IMR-90 (cell line): Measurements from ENCODE around the gene HTR3C. TPM values are rescaled to one million over a fixed set of nuclear protein-coding genes. Genes with fewer than 3 reads are reported as not detected.

Source experiments
- ATAC-seq: fragments of 200-7000 bp; cut with Tn5 transposase; 2 replicates; pipeline ENCODE4 v1.9.1; 2020; ENCODE audit warnings: low read depth, mild to moderate bottlenecking, moderate library complexity
- BruUV-seq: library from RNA; stranded (reverse); fragments of 400-500 nt; replicated peaks from 2 replicates; lab custom pipeline; 2021; lab: Mats Ljungman, UMichigan
- CTCF ChIA-PET: fragments of 300-600 bp; formaldehyde crosslinking; extraction: SDS; loops from one replicate; lab custom pipeline; 2021; ENCODE audit warnings: antibody characterized with exemption; lab: Yijun Ruan, JAX
- POLR2A ChIA-PET: fragments of 300-600 bp; sonication (Branson Sonifier 250); formaldehyde crosslinking; loops from one replicate; lab custom pipeline; 2022; ENCODE audit warnings: antibody characterized with exemption; ENCODE audit not compliant: unreplicated experiment; lab: Charles Lee
- DNase-seq: peaks from one replicate; pipeline ENCODE4 v3.0.0; 2013
- H2AFZ ChIP-seq: replicated peaks from 2 replicates; pipeline ENCODE3; 2013; ENCODE audit warnings: low read length, mild to moderate bottlenecking; ENCODE audit not compliant: poor library complexity
- H2AK5ac ChIP-seq: 2 replicates; pipeline ENCODE4 v1.6.1; 2013; ENCODE audit warnings: low read depth, low read length, inconsistent platforms
- H2AK9ac ChIP-seq: replicated peaks from 2 replicates; pipeline ENCODE3; 2013; ENCODE audit warnings: mild to moderate bottlenecking, low read depth, low read length, moderate library complexity; ENCODE audit not compliant: poor library complexity
- H2BK120ac ChIP-seq: 2 replicates; pipeline ENCODE4 v1.6.1; 2013; ENCODE audit warnings: low read depth, low read length, inconsistent platforms
- H2BK15ac ChIP-seq: 3 replicates; pipeline ENCODE4 v1.6.1; 2013; ENCODE audit warnings: low read depth, low read length, inconsistent platforms
- H2BK20ac ChIP-seq: 2 replicates; pipeline ENCODE4 v1.6.1; 2013; ENCODE audit warnings: low read depth, mild to moderate bottlenecking, inconsistent platforms, low read length, moderate library complexity
- H2BK5ac ChIP-seq: 2 replicates; pipeline ENCODE4 v1.6.1; 2013; ENCODE audit warnings: mild to moderate bottlenecking, low read depth, low read length, inconsistent platforms; ENCODE audit not compliant: poor library complexity, severe bottlenecking
- H3K14ac ChIP-seq: replicated peaks from 2 replicates; pipeline ENCODE4 v1.6.1; 2013; ENCODE audit warnings: low read depth, low read length, inconsistent platforms
- H3K18ac ChIP-seq: 2 replicates; pipeline ENCODE4 v1.6.1; 2013; ENCODE audit warnings: low read depth, low read length, control low read depth
- H3K23ac ChIP-seq: 2 replicates; pipeline ENCODE4 v1.6.1; 2013; ENCODE audit warnings: low read depth, low read length, inconsistent platforms
- H3K27ac ChIP-seq: 2 replicates; pipeline ENCODE4 v1.5.1; 2013; ENCODE audit warnings: mild to moderate bottlenecking, control low read depth, low read length; ENCODE audit not compliant: insufficient read depth
- H3K27me3 ChIP-seq: 2 replicates; pipeline ENCODE4 v1.6.1; 2013; ENCODE audit warnings: low read length; ENCODE audit not compliant: control insufficient read depth, insufficient read depth
- H3K36me3 ChIP-seq: 2 replicates; pipeline ENCODE4 v1.6.1; 2013; ENCODE audit warnings: low read length, mixed read lengths; ENCODE audit not compliant: control insufficient read depth, insufficient read depth
- H3K4ac ChIP-seq: 2 replicates; pipeline ENCODE4 v1.6.1; 2013; ENCODE audit warnings: low read depth, low read length, inconsistent platforms
- H3K4me1 ChIP-seq: 2 replicates; pipeline ENCODE4 v1.6.1; 2013; ENCODE audit warnings: low read length, mixed read lengths; ENCODE audit not compliant: control insufficient read depth, insufficient read depth
- H3K4me2 ChIP-seq: 2 replicates; pipeline ENCODE4 v1.6.1; 2013; ENCODE audit warnings: low read depth, mild to moderate bottlenecking, control low read depth, low read length, moderate library complexity
- H3K4me3 ChIP-seq: 2 replicates; pipeline ENCODE4 v1.5.1; 2013; ENCODE audit warnings: low read depth, mild to moderate bottlenecking, control low read depth, low read length, moderate library complexity; ENCODE audit not compliant: insufficient read depth
- H3K56ac ChIP-seq: 2 replicates; pipeline ENCODE4 v1.6.1; 2013; ENCODE audit warnings: low read length, inconsistent platforms; ENCODE audit not compliant: insufficient read depth; ENCODE audit errors: extremely low read depth
- H3K79me1 ChIP-seq, 2 experiments: 2 replicates each; pipeline ENCODE4 v1.6.1; 2013; ENCODE audit warnings: low read length in 2 of 2, inconsistent platforms in 1 of 2, low read depth in 1 of 2
- H3K9ac ChIP-seq: 2 replicates; pipeline ENCODE4 v1.6.1; 2013; ENCODE audit warnings: low read depth, low read length, control low read depth
- H3K9me1 ChIP-seq: 2 replicates; pipeline ENCODE4 v1.6.1; 2013; ENCODE audit warnings: low read length, inconsistent platforms; ENCODE audit not compliant: insufficient read depth
- H3K9me3 ChIP-seq: 2 replicates; pipeline ENCODE4 v1.6.1; 2013; ENCODE audit warnings: low read length; ENCODE audit not compliant: control insufficient read depth, insufficient read depth
- H4K20me1 ChIP-seq: 2 replicates; pipeline ENCODE4 v1.6.1; 2013; ENCODE audit warnings: low read length, inconsistent platforms; ENCODE audit not compliant: insufficient read depth
- H4K5ac ChIP-seq: 2 replicates; pipeline ENCODE4 v1.6.1; 2013; ENCODE audit warnings: mild to moderate bottlenecking, low read depth, low read length, control low read depth
- H4K8ac ChIP-seq, 2 experiments: 2 replicates each; pipeline ENCODE4 v1.6.1; 2013; ENCODE audit warnings: low read depth in 2 of 2, low read length in 2 of 2, control low read depth in 1 of 2, inconsistent platforms in 1 of 2
- H4K91ac ChIP-seq: 2 replicates; pipeline ENCODE4 v1.6.1; 2013; ENCODE audit warnings: low read depth, low read length, inconsistent platforms; ENCODE audit not compliant: insufficient read depth
- BHLHE40 ChIP-seq: fragments of 150-350 bp; IDR thresholded peaks from 2 replicates; pipeline ENCODE4 v1.6.1; 2016; ENCODE audit warnings: mild to moderate bottlenecking, low read depth, low read length
- CEBPB ChIP-seq: IDR thresholded peaks from 2 replicates; pipeline ENCODE4 v1.6.1; 2012; ENCODE audit warnings: low read depth, low read length, improper control_type of control experiment
- FOS ChIP-seq: fragments of 150-350 bp; IDR thresholded peaks from 2 replicates; pipeline ENCODE4 v1.6.1; 2016; ENCODE audit warnings: low read depth, low read length
- MXI1 ChIP-seq: IDR thresholded peaks from 2 replicates; pipeline ENCODE4 v1.6.1; 2012; ENCODE audit warnings: low read depth, mild to moderate bottlenecking, low read length, moderate library complexity, borderline replicate concordance
- RAD21 ChIP-seq: IDR thresholded peaks from 2 replicates; pipeline ENCODE4 v1.6.1; 2012; ENCODE audit warnings: low read length, improper control_type of control experiment
- SMC3 ChIP-seq: fragments of 150-350 bp; IDR thresholded peaks from 2 replicates; pipeline ENCODE4 v1.6.1; 2016; ENCODE audit warnings: low read depth, mild to moderate bottlenecking, antibody characterized with exemption, low read length, moderate library complexity
- WGBS, 2 experiments: methylation state at CpG; one replicate each; pipeline versions ENCODE4 v1.1.5 to v1.1.7; 2013; ENCODE audit warnings: missing lambda C conversion rate in 2 of 2; ENCODE audit not compliant: insufficient read length in 1 of 2; ENCODE audit errors: extremely low coverage in 2 of 2; 5-methylcytosine and 5-hydroxymethylcytosine counted together
- dilution Hi-C: fragments of 300-500 bp; cut with HindIII; formaldehyde crosslinking; loops from one replicate; pipeline ENCODE4 v1.14.3; 2018; ENCODE audit warnings: low sequenced_read_pairs; ENCODE audit not compliant: unreplicated experiment
- in situ Hi-C: fragments of 300-500 bp; cut with MboI; formaldehyde crosslinking; loops from 3 replicates; pipeline ENCODE4 v1.14.3; 2019; ENCODE audit warnings: low sequenced_read_pairs, inconsistent platforms, mixed read lengths
- intact Hi-C: fragments of 100-400 bp; cut with micrococcal nuclease; formaldehyde crosslinking; loops from 2 replicates; pipeline ENCODE4 v1.10.0; 2022
- polyA plus RNA-seq, 3 experiments: library from polyadenylated mRNA; depleted of rRNA; stranded (reverse); fragments of >200 nt; gene quantifications; 2 replicates each; pipeline ENCODE4 v1.2.3, GENCODE V29; 2012; ENCODE audit warnings: low replicate concordance in 1 of 3
- total RNA-seq: library from RNA; depleted of rRNA; stranded (reverse); fragments of >200 nt; gene quantifications from 2 replicates; pipeline ENCODE4 v1.2.3, GENCODE V29; 2012
- TF ChIP-seq, protein P1 (sequence below): fragments of 150-350 bp; IDR thresholded peaks from 2 replicates; pipeline ENCODE4 v1.6.1; 2016; ENCODE audit warnings: low read depth, mild to moderate bottlenecking, low read length, moderate library complexity, borderline replicate concordance
- TF ChIP-seq, protein P2 (sequence below): fragments of 150-350 bp; IDR thresholded peaks from 2 replicates; pipeline ENCODE4 v1.6.1; 2017; ENCODE audit warnings: mild to moderate bottlenecking, antibody characterized with exemption, low read length, low read depth

HTR3C gene
- total and polyA plus RNA-seq, 2 of the 4 experiments (the other 2 are of a cell fraction): not detected

DNA sequence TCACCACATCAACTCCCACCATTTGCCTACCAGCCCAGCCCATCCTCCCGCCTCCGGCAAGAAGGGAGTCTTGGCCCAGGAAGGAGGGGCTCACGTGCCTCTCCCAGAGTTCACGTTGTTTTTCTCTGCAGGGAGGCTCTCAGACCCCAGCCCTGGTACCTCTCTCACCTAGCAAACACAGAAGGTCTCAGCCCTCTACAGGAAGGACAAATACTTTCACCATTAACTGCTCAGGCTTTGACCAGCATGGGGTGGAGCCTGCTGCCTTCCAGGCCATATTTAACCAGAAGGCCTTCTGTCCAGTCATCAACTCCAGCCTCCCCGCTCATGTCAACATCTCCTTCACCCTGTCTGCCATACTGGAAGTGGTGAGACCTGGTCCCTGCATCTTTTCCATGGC, 25.0 kb downstream of the HTR3C start:
- Histone ChIP-seq H3K23ac (no peak overlapping the region), H2BK15ac (no peak overlapping the region), H3K4me1 (no peaks in the 10 kb centered on the region), H3K18ac (no peak overlapping the region), H3K4ac (no peak overlapping the region), H2AK5ac (no peak overlapping the region), H4K20me1 (no peaks in the 10 kb centered on the region), H3K4me2 (no peak overlapping the region), H3K14ac (no peak overlapping the region), H3K56ac (no peak overlapping the region), H2AFZ (no peak overlapping the region), H4K91ac (no peak overlapping the region), H3K36me3 (no peaks in the 10 kb centered on the region), H3K9me3 (no peaks in the 10 kb centered on the region), H4K8ac (no peak overlapping the region), H4K5ac (no peak overlapping the region), H3K4me3 (no peak overlapping the region), H2AK9ac (no peak overlapping the region), H3K9ac (no peak overlapping the region), H3K9me1 (no peaks in the 10 kb centered on the region), H2BK5ac (no peak overlapping the region), H3K79me1 (no peaks in the 10 kb centered on the region), H3K27me3 (peaks cover 25% of the 10 kb centered on the region), H2BK120ac (no peak overlapping the region), H3K27ac (no peak overlapping the region), H2BK20ac (no peak overlapping the region)
- dilution Hi-C loops: no loop called here
- no peak for ATAC-seq
- no peak for DNase-seq
- in situ Hi-C loops: no loop called here
- intact Hi-C loops: no loop called here
- ChIA-PET POLR2A (no interaction called here), CTCF (no interaction called here)
- 50% methylated on average over 2 of the region's 5 CpGs; no CpG with 5 or more reads in 1 of the 2 experiments for WGBS, 2 experiments
- no TSS peak for BruUV-seq
- no peak for TF ChIP-seq RAD21
- TF ChIP-seq, protein P1, sequence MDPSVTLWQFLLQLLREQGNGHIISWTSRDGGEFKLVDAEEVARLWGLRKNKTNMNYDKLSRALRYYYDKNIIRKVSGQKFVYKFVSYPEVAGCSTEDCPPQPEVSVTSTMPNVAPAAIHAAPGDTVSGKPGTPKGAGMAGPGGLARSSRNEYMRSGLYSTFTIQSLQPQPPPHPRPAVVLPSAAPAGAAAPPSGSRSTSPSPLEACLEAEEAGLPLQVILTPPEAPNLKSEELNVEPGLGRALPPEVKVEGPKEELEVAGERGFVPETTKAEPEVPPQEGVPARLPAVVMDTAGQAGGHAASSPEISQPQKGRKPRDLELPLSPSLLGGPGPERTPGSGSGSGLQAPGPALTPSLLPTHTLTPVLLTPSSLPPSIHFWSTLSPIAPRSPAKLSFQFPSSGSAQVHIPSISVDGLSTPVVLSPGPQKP: no peak
- no peak for TF ChIP-seq SMC3
- no peak for TF ChIP-seq FOS
- TF ChIP-seq CEBPB: no peak
- TF ChIP-seq MXI1: no peak
- TF ChIP-seq, protein P2, sequence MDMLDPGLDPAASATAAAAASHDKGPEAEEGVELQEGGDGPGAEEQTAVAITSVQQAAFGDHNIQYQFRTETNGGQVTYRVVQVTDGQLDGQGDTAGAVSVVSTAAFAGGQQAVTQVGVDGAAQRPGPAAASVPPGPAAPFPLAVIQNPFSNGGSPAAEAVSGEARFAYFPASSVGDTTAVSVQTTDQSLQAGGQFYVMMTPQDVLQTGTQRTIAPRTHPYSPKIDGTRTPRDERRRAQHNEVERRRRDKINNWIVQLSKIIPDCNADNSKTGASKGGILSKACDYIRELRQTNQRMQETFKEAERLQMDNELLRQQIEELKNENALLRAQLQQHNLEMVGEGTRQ: no peak
- no peak for TF ChIP-seq BHLHE40
